K562 (cell line): ENCODE results near the gene IL12A.

Experiments used
- E2F5 ChIP-seq: sonication (generic); formaldehyde crosslinking; IDR thresholded peaks from 2 replicates; pipeline ENCODE4 v1.8.0; 2022; ENCODE audit warnings: mild to moderate bottlenecking, missing genetic modification reagents
- EGR1 ChIP-seq: fragments of 450-650 bp; conservative IDR thresholded peaks from 2 replicates; pipeline ENCODE4 v1.6.1; 2017; ENCODE audit warnings: mild to moderate bottlenecking
- GTF2F1 ChIP-seq: IDR thresholded peaks from 2 replicates; pipeline ENCODE4 v1.6.1; 2011; ENCODE audit warnings: low read depth, low read length, improper control_type of control experiment
- REST ChIP-seq, 2 experiments: fragments of 450-650 bp; formaldehyde crosslinking in 1 of 2; IDR thresholded peaks; 2 replicates each; pipeline versions ENCODE4 v1.4.0 to v1.6.1; 2014 to 2020; ENCODE audit warnings: mild to moderate bottlenecking in 2 of 2, borderline replicate concordance in 1 of 2, low read depth in 1 of 2
- ZBTB7A ChIP-seq: IDR thresholded peaks from 2 replicates; pipeline ENCODE4 v1.6.1; 2011; ENCODE audit warnings: low read depth, mild to moderate bottlenecking, low read length, moderate library complexity, borderline replicate concordance; ENCODE audit not compliant: control insufficient read depth
- ZNF696 ChIP-seq: fragments of 250-450 bp; sonication (Bioruptor Pico); conservative IDR thresholded peaks from 2 replicates; pipeline ENCODE4 v1.4.0; 2020; ENCODE audit warnings: mild to moderate bottlenecking, moderate library complexity
- TF ChIP-seq, protein P1 (sequence below), 3 experiments: IDR thresholded peaks in 2 of 3; conservative IDR thresholded peaks in 1 of 3; 2 replicates each; pipeline ENCODE4 v1.5.1; 2011 to 2012; ENCODE audit warnings: low read length in 3 of 3, mild to moderate bottlenecking in 3 of 3, control low read depth in 2 of 3, improper control_type of control experiment in 1 of 3, inconsistent platforms in 1 of 3, low read depth in 1 of 3, mixed read lengths in 1 of 3, moderate library complexity in 1 of 3; ENCODE audit not compliant: insufficient read depth in 2 of 3
- TF ChIP-seq, protein P2 (sequence below): fragments of 250-450 bp; sonication (Bioruptor Pico); IDR thresholded peaks from 2 replicates; pipeline ENCODE4 v1.5.0; 2020; ENCODE audit warnings: mild to moderate bottlenecking

- TF ChIP-seq GTF2F1 (no peak), ZNF696 (CRISPR knock-in tag) (no peak), REST (IDR thresholded peaks at IDR 0.05; ENCODE audit: borderline replicate concordance) (no peak), REST (CRISPR knock-in tag; IDR thresholded peaks at IDR 0.05; ENCODE audit: low read depth) (no peak), E2F5 (no peak), EGR1 (no peak), ZBTB7A (no peak)
- TF ChIP-seq, protein P1, sequence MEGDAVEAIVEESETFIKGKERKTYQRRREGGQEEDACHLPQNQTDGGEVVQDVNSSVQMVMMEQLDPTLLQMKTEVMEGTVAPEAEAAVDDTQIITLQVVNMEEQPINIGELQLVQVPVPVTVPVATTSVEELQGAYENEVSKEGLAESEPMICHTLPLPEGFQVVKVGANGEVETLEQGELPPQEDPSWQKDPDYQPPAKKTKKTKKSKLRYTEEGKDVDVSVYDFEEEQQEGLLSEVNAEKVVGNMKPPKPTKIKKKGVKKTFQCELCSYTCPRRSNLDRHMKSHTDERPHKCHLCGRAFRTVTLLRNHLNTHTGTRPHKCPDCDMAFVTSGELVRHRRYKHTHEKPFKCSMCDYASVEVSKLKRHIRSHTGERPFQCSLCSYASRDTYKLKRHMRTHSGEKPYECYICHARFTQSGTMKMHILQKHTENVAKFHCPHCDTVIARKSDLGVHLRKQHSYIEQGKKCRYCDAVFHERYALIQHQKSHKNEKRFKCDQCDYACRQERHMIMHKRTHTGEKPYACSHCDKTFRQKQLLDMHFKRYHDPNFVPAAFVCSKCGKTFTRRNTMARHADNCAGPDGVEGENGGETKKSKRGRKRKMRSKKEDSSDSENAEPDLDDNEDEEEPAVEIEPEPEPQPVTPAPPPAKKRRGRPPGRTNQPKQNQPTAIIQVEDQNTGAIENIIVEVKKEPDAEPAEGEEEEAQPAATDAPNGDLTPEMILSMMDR (IDR thresholded peaks at IDR 0.05 in 2 of 3, conservative IDR thresholded peaks at IDR 0.05 in 1 of 3; ENCODE audit: insufficient read depth in 2 of 3, low read depth in 1 of 3, low read length in 3 of 3), result no peak
- TF ChIP-seq, protein P2, sequence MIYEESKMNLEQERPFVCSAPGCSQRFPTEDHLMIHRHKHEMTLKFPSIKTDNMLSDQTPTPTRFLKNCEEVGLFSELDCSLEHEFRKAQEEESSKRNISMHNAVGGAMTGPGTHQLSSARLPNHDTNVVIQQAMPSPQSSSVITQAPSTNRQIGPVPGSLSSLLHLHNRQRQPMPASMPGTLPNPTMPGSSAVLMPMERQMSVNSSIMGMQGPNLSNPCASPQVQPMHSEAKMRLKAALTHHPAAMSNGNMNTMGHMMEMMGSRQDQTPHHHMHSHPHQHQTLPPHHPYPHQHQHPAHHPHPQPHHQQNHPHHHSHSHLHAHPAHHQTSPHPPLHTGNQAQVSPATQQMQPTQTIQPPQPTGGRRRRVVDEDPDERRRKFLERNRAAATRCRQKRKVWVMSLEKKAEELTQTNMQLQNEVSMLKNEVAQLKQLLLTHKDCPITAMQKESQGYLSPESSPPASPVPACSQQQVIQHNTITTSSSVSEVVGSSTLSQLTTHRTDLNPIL (CRISPR knock-in tag), result no peak
Observed at GRCh38 chr3:160022068-160022467, 33.4 kb downstream of the IL12A start.
